IPS-15b (cell line): ENCODE measurements around the gene BNC2.

Experiments
- H3K27me3 ChIP-seq: one replicate; pipeline ENCODE4 v1.6.1; 2013; ENCODE audit warnings: low read length; ENCODE audit not compliant: control insufficient read depth, insufficient read depth
- H3K36me3 ChIP-seq: one replicate; pipeline ENCODE4 v1.6.1; 2013; ENCODE audit warnings: low read length; ENCODE audit not compliant: control insufficient read depth, insufficient read depth
- H3K4me1 ChIP-seq: one replicate; pipeline ENCODE4 v1.6.1; 2013; ENCODE audit warnings: mild to moderate bottlenecking, low read length; ENCODE audit not compliant: control insufficient read depth, insufficient read depth
- H3K4me3 ChIP-seq: one replicate; pipeline ENCODE4 v1.5.1; 2013; ENCODE audit warnings: low read depth, low read length
- H3K9ac ChIP-seq: one replicate; pipeline ENCODE4 v1.6.1; 2013; ENCODE audit warnings: low read depth, mild to moderate bottlenecking, low read length
- H3K9me3 ChIP-seq: one replicate; pipeline ENCODE4 v1.6.1; 2013; ENCODE audit warnings: mild to moderate bottlenecking, low read length; ENCODE audit not compliant: control insufficient read depth, insufficient read depth

BNC2 gene

GRCh38 chr9:16426716-16427115, 443.8 kb downstream of the BNC2 start:
- H3K9ac ChIP-seq = no peak overlapping the region
- H3K36me3 ChIP-seq = no peaks in the 10 kb centered on the region
- peaks cover 8% of the 10 kb centered on the region for H3K4me1 ChIP-seq
- no peaks in the 10 kb centered on the region for H3K27me3 ChIP-seq
- no peaks in the 10 kb centered on the region for H3K9me3 ChIP-seq
- H3K4me3 ChIP-seq = no peak overlapping the region

- H3K9ac ChIP-seq = no peak overlapping the region
- peaks cover 8% of the 10 kb centered on the region for H3K4me1 ChIP-seq
- no peaks in the 10 kb centered on the region for H3K27me3 ChIP-seq
- H3K36me3 ChIP-seq = no peaks in the 10 kb centered on the region
- no peak overlapping the region for H3K4me3 ChIP-seq
- no peaks in the 10 kb centered on the region for H3K9me3 ChIP-seq
Observed at GRCh38 chr9:16425562-16426231, 444.8 kb downstream of the BNC2 start.

GRCh38 chr9:16422114-16422513, 448.4 kb downstream of the BNC2 start:
- Histone ChIP-seq H3K4me1 (peaks cover 6% of the 10 kb centered on the region), H3K9ac (no peak overlapping the region), H3K36me3 (no peaks in the 10 kb centered on the region), H3K27me3 (no peaks in the 10 kb centered on the region), H3K9me3 (no peaks in the 10 kb centered on the region), H3K4me3 (no peak overlapping the region)

- H3K4me3 ChIP-seq = no peak overlapping the region
- no peak overlapping the region for H3K9ac ChIP-seq
- no peaks in the 10 kb centered on the region for H3K9me3 ChIP-seq
- peaks cover 6% of the 10 kb centered on the region for H3K4me1 ChIP-seq
- no peaks in the 10 kb centered on the region for H3K36me3 ChIP-seq
- no peaks in the 10 kb centered on the region for H3K27me3 ChIP-seq
Observed at GRCh38 chr9:16421532-16421931, 448.9 kb downstream of the BNC2 start.

GRCh38 chr9:16419124-16419523, 451.3 kb downstream of the BNC2 start:
- Histone ChIP-seq H3K4me3 (no peak overlapping the region), H3K4me1 (peaks cover 4% of the 10 kb centered on the region), H3K9me3 (no peaks in the 10 kb centered on the region), H3K36me3 (no peaks in the 10 kb centered on the region), H3K27me3 (no peaks in the 10 kb centered on the region), H3K9ac (no peak overlapping the region)

DNA sequence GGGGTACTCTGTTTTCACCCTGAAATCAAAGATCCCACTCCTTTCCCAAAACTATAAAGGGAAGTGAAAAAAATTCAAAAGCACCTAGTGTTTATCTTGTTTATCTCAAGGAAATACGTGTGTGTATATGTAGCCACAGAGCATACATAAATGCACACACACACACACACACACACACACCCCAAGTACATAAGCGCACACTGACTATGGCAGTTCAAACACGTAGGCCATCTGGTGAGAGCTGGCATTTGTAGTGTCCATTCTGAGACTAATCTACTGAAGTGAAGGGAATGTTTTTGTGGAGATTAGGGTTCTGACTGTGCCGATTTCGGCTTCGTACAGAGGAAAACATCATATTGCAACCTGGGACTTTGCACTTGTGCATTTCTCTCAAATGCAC, 451.7 kb downstream of the BNC2 start:
- peaks cover 4% of the 10 kb centered on the region for H3K4me1 ChIP-seq
- H3K36me3 ChIP-seq = no peaks in the 10 kb centered on the region
- no peaks in the 10 kb centered on the region for H3K27me3 ChIP-seq
- no peaks in the 10 kb centered on the region for H3K9me3 ChIP-seq
- no peak overlapping the region for H3K9ac ChIP-seq
- H3K4me3 ChIP-seq = no peak overlapping the region

DNA sequence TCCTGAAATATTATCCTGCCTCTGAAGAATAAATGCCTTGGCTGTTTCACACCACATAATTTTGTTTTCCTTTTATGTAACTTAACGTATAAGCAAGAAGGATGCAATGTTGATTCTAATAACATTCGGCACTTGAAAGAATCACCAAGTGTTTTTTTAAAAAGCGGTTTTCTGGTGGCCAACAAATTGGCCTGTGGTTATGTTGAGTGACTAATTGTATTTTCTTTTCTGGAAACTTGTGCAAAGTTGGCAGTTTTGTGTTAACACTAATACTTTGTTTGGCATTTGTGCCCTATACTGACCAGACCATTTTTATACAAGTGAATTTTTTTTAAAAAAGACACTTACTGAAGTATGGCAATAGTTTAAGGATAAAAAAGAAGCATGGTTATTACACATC, 452.7 kb downstream of the BNC2 start:
- Histone ChIP-seq H3K4me1 (peaks cover 4% of the 10 kb centered on the region), H3K27me3 (no peaks in the 10 kb centered on the region), H3K9me3 (no peaks in the 10 kb centered on the region), H3K4me3 (no peak overlapping the region), H3K9ac (no peak overlapping the region), H3K36me3 (no peaks in the 10 kb centered on the region)

DNA sequence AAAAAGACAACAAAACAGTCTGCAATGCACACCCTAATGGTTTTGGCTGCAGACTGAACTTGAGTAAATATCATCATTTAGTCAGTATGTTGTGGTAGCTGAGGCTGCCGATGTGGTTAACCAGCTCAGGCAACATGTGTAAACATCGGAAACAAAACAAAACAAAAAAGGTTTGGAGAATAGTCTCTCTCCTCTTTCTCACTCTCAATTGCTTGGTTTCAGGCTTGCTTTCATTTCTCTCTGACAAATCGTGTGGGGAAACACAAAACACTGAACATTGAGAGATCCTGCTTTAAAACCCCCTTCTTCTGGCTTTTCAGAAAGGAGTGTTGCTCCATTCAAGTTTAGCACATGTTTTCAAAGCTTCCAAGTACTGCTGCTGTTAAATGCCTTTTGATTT, 453.3 kb downstream of the BNC2 start:
- Histone ChIP-seq H3K9ac (no peak overlapping the region), H3K4me1 (peaks cover 4% of the 10 kb centered on the region)

GRCh38 chr9:16414451-16414850, 456.0 kb downstream of the BNC2 start:
- H3K9ac ChIP-seq = no peak overlapping the region
- H3K27me3 ChIP-seq = no peaks in the 10 kb centered on the region
- no peaks in the 10 kb centered on the region for H3K36me3 ChIP-seq
- no peak overlapping the region for H3K4me3 ChIP-seq
- peaks cover 4% of the 10 kb centered on the region for H3K4me1 ChIP-seq
- H3K9me3 ChIP-seq = no peaks in the 10 kb centered on the region

More for the DNA sequence above, 453.3 kb downstream of the BNC2 start:
- Histone ChIP-seq H3K27me3 (no peaks in the 10 kb centered on the region), H3K4me3 (no peak overlapping the region), H3K36me3 (no peaks in the 10 kb centered on the region), H3K9me3 (no peaks in the 10 kb centered on the region)

GRCh38 chr9:16413509-16414016, 456.9 kb downstream of the BNC2 start:
- Histone ChIP-seq H3K4me1 (peaks cover 4% of the 10 kb centered on the region), H3K9ac (no peak overlapping the region), H3K27me3 (no peaks in the 10 kb centered on the region), H3K36me3 (no peaks in the 10 kb centered on the region), H3K4me3 (no peak overlapping the region), H3K9me3 (no peaks in the 10 kb centered on the region)

- H3K4me3 ChIP-seq = no peak overlapping the region
- H3K9me3 ChIP-seq = no peaks in the 10 kb centered on the region
- no peaks in the 10 kb centered on the region for H3K36me3 ChIP-seq
- peaks cover 4% of the 10 kb centered on the region for H3K4me1 ChIP-seq
- H3K9ac ChIP-seq = no peak overlapping the region
- no peaks in the 10 kb centered on the region for H3K27me3 ChIP-seq
Observed at GRCh38 chr9:16412740-16413139, 457.7 kb downstream of the BNC2 start.

- no peaks in the 10 kb centered on the region for H3K36me3 ChIP-seq
- H3K9me3 ChIP-seq = no peaks in the 10 kb centered on the region
- H3K27me3 ChIP-seq = no peaks in the 10 kb centered on the region
Observed at GRCh38 chr9:16411311-16411710, 459.2 kb downstream of the BNC2 start.

More at GRCh38 chr9:16411311-16411710, 459.2 kb downstream of the BNC2 start:
- H3K4me3 ChIP-seq = no peak overlapping the region
- H3K4me1 ChIP-seq = peaks cover 4% of the 10 kb centered on the region
- H3K9ac ChIP-seq = no peak overlapping the region
